ENCODE measurements around the gene MALAT1. TPM values are rescaled to one million over a fixed set of nuclear protein-coding genes. Genes with fewer than 3 reads are reported as not detected.

The MALAT1 gene
- total RNA-seq, 2 donors from 2014 or later: 6,610 to 7,236 TPM

DNA sequence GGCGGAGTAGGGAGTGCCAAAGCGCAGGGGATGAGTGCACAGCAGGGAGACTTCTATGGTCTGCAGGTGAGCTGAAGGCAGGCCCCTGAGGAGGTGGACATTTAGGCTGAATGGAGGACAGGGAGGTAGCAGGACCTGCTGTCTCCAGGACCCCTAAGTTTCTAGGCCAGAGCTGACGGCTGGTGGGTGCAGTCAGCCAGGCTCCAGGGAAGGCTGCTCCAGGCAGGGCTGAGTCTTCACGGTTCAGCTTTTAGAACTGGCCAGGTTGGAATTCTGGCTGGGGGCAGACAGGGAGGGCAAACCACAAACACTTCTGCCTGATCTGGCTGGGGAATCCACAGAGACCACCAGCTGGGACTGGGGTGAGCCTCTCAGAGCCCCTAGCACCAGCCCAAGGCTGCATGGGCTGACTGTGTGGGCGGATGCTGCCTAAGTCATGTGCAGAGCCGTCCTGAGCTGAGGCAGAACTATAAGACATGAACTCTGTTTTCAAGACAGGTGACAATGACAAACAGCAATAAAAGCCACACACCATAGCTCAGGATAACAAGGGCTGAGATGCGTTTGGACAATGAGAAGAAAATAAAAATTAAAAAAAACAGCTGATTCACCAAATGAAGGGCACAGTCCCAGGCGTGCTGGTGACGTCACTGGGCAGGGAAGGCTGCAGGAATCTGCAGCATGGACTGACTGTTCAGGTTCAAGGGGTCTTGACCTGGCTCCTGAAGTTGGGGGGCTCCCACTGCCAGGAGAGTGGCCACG lies 10.4 kb upstream of the MALAT1 start:
- ATAC-seq (no peak), DNase-seq (ENCODE audit: low spot score) (no peak)
- Mint-ChIP-seq H3K9me3 (no peaks in the 10 kb centered on the region), H3K36me3 (no peaks in the 10 kb centered on the region), H3K4me1 (ENCODE audit: low read depth in 2 of 2) (peaks cover 12 to 15% of the 10 kb centered on the region in 2 donors), H3K27ac (peak overlapping the region in 1 of 2 donors; percentile 33), H3K27me3 (no peaks in the 10 kb centered on the region), H3K4me3 (no peak overlapping the region)

- peak overlapping the region in 1 of 2 donors; percentile 33 for H3K27ac Mint-ChIP-seq
- ATAC-seq: no peak
- H3K36me3 Mint-ChIP-seq: no peaks in the 10 kb centered on the region
- H3K27me3 Mint-ChIP-seq: no peaks in the 10 kb centered on the region
- no peak for DNase-seq (ENCODE audit: low spot score)
- no peaks in the 10 kb centered on the region for H3K9me3 Mint-ChIP-seq
- no peak overlapping the region for H3K4me3 Mint-ChIP-seq
- H3K4me1 Mint-ChIP-seq (ENCODE audit: low read depth in 2 of 2): peaks cover 12 to 16% of the 10 kb centered on the region in 2 donors
These were observed 9.7 kb upstream of the MALAT1 start for GRCh38 chr11:65489035-65489705.

DNA sequence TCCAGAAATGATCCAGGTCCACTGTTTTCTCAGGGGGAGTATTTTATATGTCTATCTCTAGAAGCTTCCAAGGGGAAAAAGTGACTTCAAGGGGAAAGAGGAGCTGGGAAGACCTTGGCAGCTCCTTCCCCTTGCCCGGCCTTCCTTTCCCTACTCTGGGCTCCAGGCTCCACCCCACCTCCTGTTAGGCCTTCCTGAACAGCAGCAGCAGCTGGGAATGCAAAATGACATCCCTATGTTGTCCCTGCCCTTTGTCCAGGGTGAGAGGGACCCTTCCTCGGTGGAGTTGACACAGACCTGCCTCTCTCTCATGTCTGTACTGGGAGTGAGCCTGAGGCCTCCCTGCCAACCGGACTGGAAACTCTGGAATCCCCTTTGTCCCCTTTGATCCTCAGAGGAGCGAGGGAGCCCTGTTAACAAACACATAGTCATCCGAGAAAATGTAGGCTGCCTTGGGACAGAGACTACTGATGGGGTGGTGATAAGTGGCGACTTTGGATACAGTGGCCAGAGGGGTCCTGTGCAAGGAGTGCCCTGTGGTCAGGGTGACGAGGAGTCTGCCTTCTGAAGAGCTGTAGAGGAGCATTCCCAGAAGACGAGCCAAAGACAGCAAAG lies 9.0 kb upstream of the MALAT1 start:
- Mint-ChIP-seq H3K36me3 (no peaks in the 10 kb centered on the region), H3K4me3 (no peak overlapping the region), H3K27ac (peak overlapping the region; percentile 23 to 77), H3K9me3 (no peaks in the 10 kb centered on the region), H3K27me3 (no peaks in the 10 kb centered on the region), H3K4me1 (ENCODE audit: low read depth in 2 of 2) (peaks cover 17 to 21% of the 10 kb centered on the region in 2 donors)
- DNase-seq (ENCODE audit: low spot score) (no peak), ATAC-seq (no peak)

GRCh38 chr11:65491163-65491465 lies 7.7 kb upstream of the MALAT1 start:
- H3K27ac Mint-ChIP-seq: peak overlapping the region in 1 of 2 donors; percentile 77
- no peak overlapping the region for H3K4me3 Mint-ChIP-seq
- DNase-seq (ENCODE audit: low spot score) (no peak), ATAC-seq (no peak)
- H3K4me1 Mint-ChIP-seq (ENCODE audit: low read depth in 2 of 2): peaks cover 17 to 22% of the 10 kb centered on the region in 2 donors
- no peaks in the 10 kb centered on the region for H3K27me3 Mint-ChIP-seq
- H3K36me3 Mint-ChIP-seq: no peaks in the 10 kb centered on the region
- no peaks in the 10 kb centered on the region for H3K9me3 Mint-ChIP-seq

DNA sequence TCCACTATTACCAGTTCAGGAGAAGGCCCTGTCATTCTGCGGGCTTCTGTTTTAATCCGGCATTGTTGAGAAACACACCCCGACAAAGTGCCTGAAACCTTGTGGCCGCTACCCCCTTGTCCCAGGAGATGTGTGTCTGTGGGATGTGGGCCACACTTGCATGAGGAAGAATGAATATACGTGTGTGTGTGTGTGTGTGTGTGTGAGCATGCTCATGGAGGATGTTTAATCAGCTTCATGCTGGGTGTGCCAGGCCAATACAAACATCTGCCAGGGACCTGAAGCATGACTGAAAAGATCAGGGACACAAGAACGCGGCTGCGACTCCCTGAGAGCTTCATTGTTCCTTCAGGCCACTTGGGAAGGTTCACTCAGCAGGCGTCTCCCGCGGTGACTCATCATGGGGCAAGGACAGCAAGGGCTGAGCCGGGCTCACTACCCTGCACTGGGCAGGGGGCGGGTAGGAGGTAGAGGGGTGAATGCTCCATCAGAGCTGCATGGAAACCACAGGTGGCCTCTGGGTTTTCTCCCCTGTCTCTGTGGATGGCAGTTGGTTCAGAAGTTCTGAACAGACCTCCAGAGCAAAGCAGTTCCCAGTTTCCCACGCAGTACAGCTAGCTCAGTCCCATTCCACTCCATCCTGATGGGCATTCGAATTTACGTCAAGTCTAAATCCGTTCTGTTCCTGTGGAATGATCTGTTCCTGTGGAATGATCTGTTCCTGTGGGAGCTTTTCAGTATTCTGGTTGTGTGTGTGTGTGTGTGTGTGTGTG lies 7.0 kb upstream of the MALAT1 start:
- Mint-ChIP-seq H3K27ac (peak overlapping the region; percentile 68 to 77), H3K36me3 (no peaks in the 10 kb centered on the region), H3K4me3 (no peak overlapping the region), H3K9me3 (no peaks in the 10 kb centered on the region), H3K27me3 (no peaks in the 10 kb centered on the region), H3K4me1 (ENCODE audit: low read depth in 2 of 2) (peaks cover 23 to 28% of the 10 kb centered on the region in 2 donors)
- DNase-seq (ENCODE audit: low spot score) (no peak), ATAC-seq (no peak)

DNA sequence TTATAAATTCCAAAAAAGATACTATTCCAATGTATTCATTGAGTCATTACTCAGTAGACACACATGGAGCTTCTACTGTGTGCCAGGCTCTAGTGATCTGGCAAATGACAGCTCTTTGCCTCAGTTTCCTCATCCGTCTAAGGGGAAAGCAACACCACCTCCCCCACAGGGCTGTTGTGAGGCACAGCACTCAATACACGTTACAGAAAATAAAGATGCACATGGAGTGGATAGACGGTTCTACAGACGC lies 6.5 kb upstream of the MALAT1 start:
- H3K4me1 Mint-ChIP-seq (ENCODE audit: low read depth in 2 of 2): peaks cover 24 to 34% of the 10 kb centered on the region in 2 donors

GRCh38 chr11:65492637-65493366 lies 6.0 kb upstream of the MALAT1 start:
- Mint-ChIP-seq H3K27me3 (no peaks in the 10 kb centered on the region), H3K27ac (peak overlapping the region; percentile 19 to 68), H3K4me1 (ENCODE audit: low read depth in 2 of 2) (peaks cover 22 to 32% of the 10 kb centered on the region in 2 donors), H3K9me3 (no peaks in the 10 kb centered on the region), H3K4me3 (peak overlapping the region; percentile 59), H3K36me3 (no peaks in the 10 kb centered on the region)
- DNase-seq (ENCODE audit: low spot score) (no peak), ATAC-seq (no peak)

More for the DNA sequence above, 6.5 kb upstream of the MALAT1 start:
- Mint-ChIP-seq H3K36me3 (no peaks in the 10 kb centered on the region), H3K27ac (peak overlapping the region; percentile 19 to 68), H3K4me3 (no peak overlapping the region), H3K9me3 (no peaks in the 10 kb centered on the region), H3K27me3 (no peaks in the 10 kb centered on the region)
- no peak for ATAC-seq
- no peak for DNase-seq (ENCODE audit: low spot score)

- H3K4me3 Mint-ChIP-seq: peak overlapping the region; percentile 59
- no peaks in the 10 kb centered on the region for H3K27me3 Mint-ChIP-seq
- H3K27ac Mint-ChIP-seq: peak overlapping the region in 1 of 2 donors; percentile 68
- no peaks in the 10 kb centered on the region for H3K36me3 Mint-ChIP-seq
- no peaks in the 10 kb centered on the region for H3K9me3 Mint-ChIP-seq
- no peak for ATAC-seq
- no peak for DNase-seq (ENCODE audit: low spot score)
- peaks cover 19 to 26% of the 10 kb centered on the region in 2 donors for H3K4me1 Mint-ChIP-seq (ENCODE audit: low read depth in 2 of 2)
These were observed 5.3 kb upstream of the MALAT1 start for GRCh38 chr11:65493367-65494176.

- Mint-ChIP-seq H3K27ac (no peak overlapping the region), H3K36me3 (no peaks in the 10 kb centered on the region), H3K9me3 (no peaks in the 10 kb centered on the region), H3K4me3 (no peak overlapping the region), H3K4me1 (ENCODE audit: low read depth in 2 of 2) (peaks cover 23% of the 10 kb centered on the region in 2 donors), H3K27me3 (no peaks in the 10 kb centered on the region)
- peak in 1 of 2 donors; percentile 0 for ATAC-seq
- no peak for DNase-seq (ENCODE audit: low spot score)
These were observed 2.3 kb upstream of the MALAT1 start for GRCh38 chr11:65496304-65497140.

GRCh38 chr11:65497141-65498041 lies 1.5 kb upstream of the MALAT1 start:
- ATAC-seq (peak; percentile 92 to 93), DNase-seq (ENCODE audit: low spot score) (peak; percentile 99)
- H3K4me3 Mint-ChIP-seq: no peak overlapping the region
- no peak overlapping the region for H3K27ac Mint-ChIP-seq
- H3K9me3 Mint-ChIP-seq: no peaks in the 10 kb centered on the region
- H3K4me1 Mint-ChIP-seq (ENCODE audit: low read depth in 2 of 2): peaks cover 23 to 31% of the 10 kb centered on the region in 2 donors
- no peaks in the 10 kb centered on the region for H3K36me3 Mint-ChIP-seq
- H3K27me3 Mint-ChIP-seq: no peaks in the 10 kb centered on the region

DNA sequence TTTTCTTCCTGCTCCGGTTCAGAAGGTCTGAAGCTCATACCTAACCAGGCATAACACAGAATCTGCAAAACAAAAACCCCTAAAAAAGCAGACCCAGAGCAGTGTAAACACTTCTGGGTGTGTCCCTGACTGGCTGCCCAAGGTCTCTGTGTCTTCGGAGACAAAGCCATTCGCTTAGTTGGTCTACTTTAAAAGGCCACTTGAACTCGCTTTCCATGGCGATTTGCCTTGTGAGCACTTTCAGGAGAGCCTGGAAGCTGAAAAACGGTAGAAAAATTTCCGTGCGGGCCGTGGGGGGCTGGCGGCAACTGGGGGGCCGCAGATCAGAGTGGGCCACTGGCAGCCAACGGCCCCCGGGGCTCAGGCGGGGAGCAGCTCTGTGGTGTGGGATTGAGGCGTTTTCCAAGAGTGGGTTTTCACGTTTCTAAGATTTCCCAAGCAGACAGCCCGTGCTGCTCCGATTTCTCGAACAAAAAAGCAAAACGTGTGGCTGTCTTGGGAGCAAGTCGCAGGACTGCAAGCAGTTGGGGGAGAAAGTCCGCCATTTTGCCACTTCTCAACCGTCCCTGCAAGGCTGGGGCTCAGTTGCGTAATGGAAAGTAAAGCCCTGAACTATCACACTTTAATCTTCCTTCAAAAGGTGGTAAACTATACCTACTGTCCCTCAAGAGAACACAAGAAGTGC lies 661 bp upstream of the MALAT1 start:
- DNase-seq (ENCODE audit: low spot score) (peak; percentile 82), ATAC-seq (peak in 1 of 2 donors; percentile 48)
- H3K36me3 Mint-ChIP-seq: no peaks in the 10 kb centered on the region
- no peaks in the 10 kb centered on the region for H3K9me3 Mint-ChIP-seq
- no peaks in the 10 kb centered on the region for H3K27me3 Mint-ChIP-seq
- H3K27ac Mint-ChIP-seq: no peak overlapping the region
- H3K4me1 Mint-ChIP-seq (ENCODE audit: low read depth in 2 of 2): peaks cover 27 to 37% of the 10 kb centered on the region in 2 donors
- H3K4me3 Mint-ChIP-seq: no peak overlapping the region
